MM.1S (cell line): ENCODE results near the gene DCTN5.

ENCODE experiments used
- DNase-seq: peaks from one replicate; pipeline ENCODE4 v3.0.0-alpha.2; 2015
- H2AFZ ChIP-seq: fragments of 300-600 bp; sonication (generic); 2 replicates; pipeline ENCODE4 v1.6.0; 2016; ENCODE audit warnings: antibody characterized with exemption, low read length
- H3F3A ChIP-seq: fragments of 300-600 bp; sonication (generic); 2 replicates; pipeline ENCODE4 v1.6.1; 2016; ENCODE audit warnings: mild to moderate bottlenecking, antibody characterized with exemption, low read length, moderate library complexity, mixed read lengths; ENCODE audit not compliant: insufficient read depth
- H3K27ac ChIP-seq: fragments of 300-600 bp; sonication (generic); 2 replicates; pipeline ENCODE4 v1.5.1; 2016; ENCODE audit warnings: mild to moderate bottlenecking, low read length
- H3K27me3 ChIP-seq: fragments of 300-600 bp; sonication (generic); replicated peaks from 2 replicates; pipeline ENCODE4 v1.6.0; 2016; ENCODE audit warnings: low read length; ENCODE audit not compliant: insufficient read depth
- H3K36me3 ChIP-seq: fragments of 300-600 bp; sonication (generic); replicated peaks from 2 replicates; pipeline ENCODE4 v1.6.1; 2016; ENCODE audit warnings: mild to moderate bottlenecking, low read length, mixed read lengths; ENCODE audit not compliant: insufficient read depth
- H3K4me1 ChIP-seq: fragments of 300-600 bp; sonication (generic); 2 replicates; pipeline ENCODE4 v1.6.1; 2016; ENCODE audit warnings: low read length, mixed read lengths
- H3K4me2 ChIP-seq: fragments of 300-600 bp; sonication (generic); 2 replicates; pipeline ENCODE4 v1.6.0; 2016; ENCODE audit warnings: low read depth, low read length
- H3K4me3 ChIP-seq: fragments of 300-600 bp; sonication (generic); 2 replicates; pipeline ENCODE4 v1.5.1; 2016; ENCODE audit warnings: low read length, mixed read lengths
- H3K79me2 ChIP-seq: fragments of 300-600 bp; sonication (generic); 2 replicates; pipeline ENCODE4 v1.6.1; 2016; ENCODE audit warnings: mixed run types, low read length, mixed read lengths
- H3K9ac ChIP-seq: fragments of 300-600 bp; sonication (generic); 2 replicates; pipeline ENCODE4 v1.6.1; 2016; ENCODE audit warnings: low read length, mixed read lengths
- H3K9me2 ChIP-seq: fragments of 300-600 bp; sonication (generic); replicated peaks from 2 replicates; pipeline ENCODE4 v1.6.1; 2016; ENCODE audit warnings: mild to moderate bottlenecking, low read length, mixed read lengths; ENCODE audit not compliant: insufficient read depth
- H3K9me3 ChIP-seq: fragments of 300-600 bp; sonication (generic); replicated peaks from 2 replicates; pipeline ENCODE4 v1.6.1; 2016; ENCODE audit warnings: mild to moderate bottlenecking, low read length, mixed read lengths; ENCODE audit not compliant: insufficient read depth
- H4K20me1 ChIP-seq: fragments of 300-600 bp; sonication (generic); 2 replicates; pipeline ENCODE4 v1.6.1; 2016; ENCODE audit warnings: mild to moderate bottlenecking, low read length, moderate library complexity, mixed read lengths; ENCODE audit not compliant: insufficient read depth
- CTCF ChIP-seq: fragments of 300-600 bp; sonication (generic); IDR thresholded peaks from 2 replicates; pipeline ENCODE4 v1.5.1; 2016; ENCODE audit warnings: antibody characterized with exemption, low read length, mixed read lengths
- EZH2 ChIP-seq: fragments of 300-600 bp; sonication (generic); optimal IDR thresholded peaks from 2 replicates; pipeline ENCODE3; 2017; ENCODE audit warnings: low read depth, mild to moderate bottlenecking, antibody characterized with exemption, low read length, mixed read lengths
- EZH2phosphoT487 ChIP-seq: fragments of 300-600 bp; sonication (generic); IDR thresholded peaks from 2 replicates; pipeline ENCODE4 v1.6.1; 2018; ENCODE audit warnings: antibody characterized with exemption, low read length

DCTN5 gene

GRCh38 chr16:23699100-23699499, 57.8 kb downstream of the DCTN5 start:
- Histone ChIP-seq H3K9me3 (no peaks in the 10 kb centered on the region), H3F3A (no peaks in the 10 kb centered on the region), H3K4me2 (no peak overlapping the region), H2AFZ (no peak overlapping the region), H3K79me2 (no peaks in the 10 kb centered on the region), H3K9ac (no peak overlapping the region), H3K9me2 (no peaks in the 10 kb centered on the region), H3K27me3 (no peaks in the 10 kb centered on the region), H3K27ac (no peak overlapping the region), H3K36me3 (no peaks in the 10 kb centered on the region), H4K20me1 (no peaks in the 10 kb centered on the region), H3K4me1 (no peaks in the 10 kb centered on the region), H3K4me3 (no peak overlapping the region)
- TF ChIP-seq CTCF (no peak), EZH2 (no peak), EZH2phosphoT487 (no peak)
- DNase-seq, result no peak

GRCh38 chr16:23700093-23700492, 58.8 kb downstream of the DCTN5 start:
- Histone ChIP-seq H3K9me3 (no peaks in the 10 kb centered on the region), H3K27ac (no peak overlapping the region), H3F3A (no peaks in the 10 kb centered on the region), H3K36me3 (no peaks in the 10 kb centered on the region), H4K20me1 (no peaks in the 10 kb centered on the region), H3K4me1 (no peaks in the 10 kb centered on the region), H3K27me3 (no peaks in the 10 kb centered on the region), H3K79me2 (no peaks in the 10 kb centered on the region), H3K9me2 (no peaks in the 10 kb centered on the region), H3K9ac (no peak overlapping the region), H3K4me3 (no peak overlapping the region), H2AFZ (no peak overlapping the region), H3K4me2 (no peak overlapping the region)
- TF ChIP-seq EZH2, result no peak
- TF ChIP-seq CTCF, result no peak
- TF ChIP-seq EZH2phosphoT487, result no peak
- no peak for DNase-seq

GRCh38 chr16:23700509-23700908, 59.2 kb downstream of the DCTN5 start:
- Histone ChIP-seq H3K9me3 (no peaks in the 10 kb centered on the region), H3K27me3 (no peaks in the 10 kb centered on the region), H3K4me2 (no peak overlapping the region), H3K36me3 (no peaks in the 10 kb centered on the region), H3K79me2 (no peaks in the 10 kb centered on the region), H4K20me1 (no peaks in the 10 kb centered on the region), H2AFZ (no peak overlapping the region), H3F3A (no peaks in the 10 kb centered on the region), H3K27ac (no peak overlapping the region), H3K9ac (no peak overlapping the region), H3K4me1 (no peaks in the 10 kb centered on the region), H3K4me3 (no peak overlapping the region), H3K9me2 (no peaks in the 10 kb centered on the region)
- DNase-seq, result no peak
- TF ChIP-seq EZH2phosphoT487 (no peak), EZH2 (no peak), CTCF (no peak)
